K562 (cell line): ENCODE data around the gene DIPK1B. TPM values are rescaled to one million over a fixed set of nuclear protein-coding genes. Genes with fewer than 3 reads are reported as not detected.

Source experiments
- ATAC-seq: fragments of 200-7000 bp; cut with Tn5 transposase; 3 replicates; pipeline ENCODE4 v1.9.1; 2020; ENCODE audit warnings: moderate library complexity
- BruUV-seq: library from RNA; stranded (reverse); fragments of 400-500 nt; replicated peaks from 2 replicates; lab custom pipeline; 2021; lab: Mats Ljungman, UMichigan
- CTCF ChIA-PET: fragments of 300-600 bp; formaldehyde crosslinking; extraction: SDS; loops from one replicate; lab custom pipeline; 2021; ENCODE audit warnings: low intra/inter-chr PET ratio; lab: Yijun Ruan, JAX
- POLR2A ChIA-PET: fragments of 300-600, 350-650 bp; sonication (Branson Sonifier 250); formaldehyde crosslinking; extraction: SDS; loops from one replicate; lab custom pipeline; 2021; ENCODE audit warnings: antibody characterized with exemption, inconsistent platforms; lab: Yijun Ruan, JAX
- DNase-seq, 4 experiments: peaks; one replicate each; pipeline versions ENCODE4 v3.0.0 to v3.0.0-alpha.2; 2011 to 2018; ENCODE audit warnings: low spot score in 3 of 4, mixed read lengths in 3 of 4; ENCODE audit errors: extremely low read depth in 1 of 4
- FAIRE-seq: peaks from 2 replicates; lab custom pipeline; 2011; peaks lifted over from hg19 to GRCh38; lab: Jason Lieb, UNC
- H2AFZ ChIP-seq: 2 replicates; pipeline ENCODE4 v1.6.0; 2011; ENCODE audit warnings: low read depth, low read length, control low read depth, inconsistent platforms
- H3K27ac ChIP-seq: fragments of 200-600 bp; 3 replicates; pipeline ENCODE4 v1.8.0; 2011; ENCODE audit warnings: low read depth, mild to moderate bottlenecking, control low read depth, inconsistent platforms, low read length, moderate library complexity, mixed read lengths; ENCODE audit errors: extremely low read depth
- H3K27me3 ChIP-seq, 2 experiments: fragments of 300-600 bp in 1 of 2; 2 replicates in 1 of 2; 3 replicates in 1 of 2; pipeline versions ENCODE4 v1.6.0 to v1.8.0; 2011; ENCODE audit warnings: inconsistent platforms in 2 of 2, low read length in 2 of 2, mild to moderate bottlenecking in 1 of 2, mixed read lengths in 1 of 2, moderate library complexity in 1 of 2; ENCODE audit not compliant: control insufficient read depth in 2 of 2, insufficient read depth in 2 of 2
- H3K36me3 ChIP-seq: fragments of 300-600 bp; 3 replicates; pipeline ENCODE4 v1.8.0; 2011; ENCODE audit warnings: mild to moderate bottlenecking, low read length, inconsistent platforms; ENCODE audit not compliant: control insufficient read depth, insufficient read depth
- H3K4me1 ChIP-seq, 2 experiments: fragments of 200-600 bp in 1 of 2; replicated peaks in 1 of 2; 2 replicates in 1 of 2; 3 replicates in 1 of 2; pipeline versions ENCODE4 v1.5.1 to v1.8.0; 2011; ENCODE audit warnings: inconsistent platforms in 2 of 2, low read length in 2 of 2, mild to moderate bottlenecking in 1 of 2, mixed read lengths in 1 of 2, moderate library complexity in 1 of 2; ENCODE audit not compliant: control insufficient read depth in 2 of 2, insufficient read depth in 2 of 2
- H3K4me2 ChIP-seq: 2 replicates; pipeline ENCODE4 v1.6.1; 2011; ENCODE audit warnings: low read length, control low read depth, inconsistent platforms, mixed read lengths; ENCODE audit not compliant: insufficient read depth
- H3K4me3 ChIP-seq: fragments of 200-600 bp; sonication (generic), shearing (Covaris generic); 2 replicates; pipeline ENCODE4 v1.5.1; 2016; ENCODE audit warnings: control low read depth, inconsistent platforms
- H3K79me2 ChIP-seq: fragments of 200-600 bp; 3 replicates; pipeline ENCODE4 v1.8.0; 2011; ENCODE audit warnings: low read length, inconsistent platforms; ENCODE audit not compliant: control insufficient read depth, insufficient read depth
- H3K9ac ChIP-seq, 2 experiments: 2 replicates each; pipeline versions ENCODE4 v1.6.0 to v1.6.1; 2011; ENCODE audit warnings: low read depth in 2 of 2, low read length in 2 of 2, control low read depth in 1 of 2, inconsistent platforms in 1 of 2, mild to moderate bottlenecking in 1 of 2, mixed read lengths in 1 of 2; ENCODE audit not compliant: insufficient read depth in 1 of 2
- H3K9me1 ChIP-seq: one replicate; pipeline ENCODE4 v1.6.0; 2011; ENCODE audit warnings: inconsistent platforms, mild to moderate bottlenecking, low read length, moderate library complexity; ENCODE audit not compliant: control insufficient read depth, insufficient read depth
- H3K9me3 ChIP-seq: replicated peaks from 2 replicates; pipeline ENCODE4 v1.5.1; 2011; ENCODE audit warnings: low read depth, low read length, inconsistent platforms; ENCODE audit not compliant: control insufficient read depth, insufficient read depth
- H4K20me1 ChIP-seq: replicated peaks from 2 replicates; pipeline ENCODE4 v1.6.1; 2011; ENCODE audit warnings: low read length, inconsistent platforms, mixed read lengths; ENCODE audit not compliant: control insufficient read depth, insufficient read depth
- BRD9 ChIP-seq: fragments of 450-650 bp; IDR thresholded peaks from 2 replicates; pipeline ENCODE4 v1.6.1; 2018; ENCODE audit warnings: low read depth; ENCODE audit not compliant: partially characterized antibody
- CREB1 ChIP-seq, 2 experiments: sonication (generic) in 1 of 2; formaldehyde crosslinking in 1 of 2; IDR thresholded peaks; 2 replicates each; pipeline versions ENCODE4 v1.6.1 to v1.8.0; 2012 to 2022; ENCODE audit warnings: inconsistent platforms in 1 of 2, mild to moderate bottlenecking in 1 of 2, missing genetic modification reagents in 1 of 2, moderate library complexity in 1 of 2
- ETV5 ChIP-seq: sonication (generic); formaldehyde crosslinking; IDR thresholded peaks from 2 replicates; pipeline ENCODE4 v1.4.0; 2020; ENCODE audit warnings: low read depth, mild to moderate bottlenecking, missing genetic modification reagents
- HNRNPH1 ChIP-seq: fragments of 200-400 bp; formaldehyde crosslinking; optimal IDR thresholded peaks from 2 replicates; pipeline ENCODE3; 2017; ENCODE audit warnings: low read depth, mild to moderate bottlenecking, low read length, moderate library complexity
- KLF1 ChIP-seq: fragments of 450-650 bp; IDR thresholded peaks from 2 replicates; pipeline ENCODE4 v1.6.1; 2016; ENCODE audit warnings: missing genetic modification characterization, missing compliant biosample characterization
- KLF13 ChIP-seq: fragments of 450-650 bp; IDR thresholded peaks from 2 replicates; pipeline ENCODE4 v1.6.1; 2016; ENCODE audit warnings: missing genetic modification characterization, low read depth, mild to moderate bottlenecking, missing compliant biosample characterization, moderate library complexity, borderline replicate concordance
- MTA2 ChIP-seq: fragments of 450-650 bp; IDR thresholded peaks from 2 replicates; pipeline ENCODE4 v1.6.1; 2016; ENCODE audit warnings: low read depth
- POLR2A ChIP-seq: fragments of 450-650 bp; conservative IDR thresholded peaks from 2 replicates; pipeline ENCODE4 v1.6.1; 2016
- POLR2G ChIP-seq: fragments of 200-400 bp; formaldehyde crosslinking; IDR thresholded peaks from 2 replicates; pipeline ENCODE4 v1.6.1; 2017; ENCODE audit warnings: low read depth, mild to moderate bottlenecking, antibody characterized with exemption, low read length, moderate library complexity
- PPARD ChIP-seq: fragments of 250-450 bp; sonication (Bioruptor Pico); IDR thresholded peaks from 2 replicates; pipeline ENCODE4 v1.8.0; 2022; ENCODE audit warnings: inconsistent platforms, mild to moderate bottlenecking, moderate library complexity
- PTBP1 ChIP-seq: fragments of 200-400 bp; formaldehyde crosslinking; IDR thresholded peaks from 2 replicates; pipeline ENCODE4 v1.6.1; 2017; ENCODE audit warnings: low read depth, low read length
- RBM39 ChIP-seq: fragments of 200-400 bp; formaldehyde crosslinking; optimal IDR thresholded peaks from 2 replicates; pipeline ENCODE3; 2018; ENCODE audit warnings: low read depth, low read length
- SMARCE1 ChIP-seq: fragments of 450-650 bp; IDR thresholded peaks from 2 replicates; pipeline ENCODE4 v1.7.1; 2016; ENCODE audit warnings: mild to moderate bottlenecking
- TAF1 ChIP-seq: IDR thresholded peaks from 2 replicates; pipeline ENCODE4 v1.6.1; 2011; ENCODE audit warnings: mild to moderate bottlenecking, low read length, moderate library complexity; ENCODE audit not compliant: insufficient read depth, control insufficient read depth, severe bottlenecking; ENCODE audit errors: extremely low read depth
- TAL1 ChIP-seq: fragments of 450-650 bp; IDR thresholded peaks from 2 replicates; pipeline ENCODE4 v1.6.1; 2016; ENCODE audit warnings: mild to moderate bottlenecking
- ZNF197 ChIP-seq: fragments of 200-800 bp; sonication (Bioruptor generic); IDR thresholded peaks from 2 replicates; pipeline ENCODE4 v1.6.1; 2016; ENCODE audit warnings: low read depth, missing genetic modification characterization, missing compliant biosample characterization
- ZNF57 ChIP-seq: fragments of 450-650 bp; formaldehyde crosslinking; IDR thresholded peaks from 2 replicates; pipeline ENCODE4 v1.4.0; 2020; ENCODE audit warnings: mild to moderate bottlenecking, moderate library complexity
- WGBS: fragments of 100-300 bp; shearing (Covaris generic); methylation state at CpG from one replicate; pipeline ENCODE4 v1.1.6; 2016; ENCODE audit warnings: low coverage, mixed read lengths; ENCODE audit not compliant: insufficient coverage; ENCODE audit errors: missing lambda C conversion rate; 5-methylcytosine and 5-hydroxymethylcytosine counted together
- in situ Hi-C: fragments of 300-500 bp; cut with MboI; formaldehyde crosslinking; loops from 4 replicates; pipeline ENCODE4 v1.15.0; 2018; ENCODE audit warnings: inconsistent platforms, mixed read lengths
- intact Hi-C: fragments of 100-400 bp; cut with micrococcal nuclease; formaldehyde crosslinking; loops from 2 replicates; pipeline ENCODE4 v1.14.2; 2022
- polyA plus RNA-seq, 8 experiments: library from polyadenylated mRNA; depleted of rRNA in 4 of 8; stranded (reverse) in 5 of 8; unstranded in 3 of 8; fragments of >200 nt; fragmentation: Nextera tagmentation in 2 of 8; fragmentation: Illumina TruSeq in 1 of 8; extraction: Ambion mirVana in 2 of 8; extraction: Trizol in 1 of 8; gene quantifications; 2 replicates each; pipeline versions ENCODE4 v1.2.1 to v1.2.3, GENCODE V29; 2011 to 2014; ENCODE audit warnings: inconsistent platforms in 1 of 8, missing spikeins in 1 of 8
- total RNA-seq, 7 experiments: library from RNA; depleted of rRNA in 6 of 7; stranded (reverse); fragments of >200 nt in 6 of 7; fragmentation: Illumina TruSeq in 2 of 7; extraction: Trizol in 2 of 7; gene quantifications; 2 replicates each; pipeline versions ENCODE4 v1.2.1 to v1.2.3, GENCODE V29; 2011 to 2021; ENCODE audit warnings: low replicate concordance in 1 of 7
- TF ChIP-seq, protein P1 (sequence below): fragments of 450-650 bp; formaldehyde crosslinking; IDR thresholded peaks from 2 replicates; pipeline ENCODE4 v1.4.0; 2020; ENCODE audit warnings: mild to moderate bottlenecking, mixed read lengths
- TF ChIP-seq, protein P2 (sequence below): sonication (generic); formaldehyde crosslinking; IDR thresholded peaks from 2 replicates; pipeline ENCODE4 v1.8.1; 2023; ENCODE audit warnings: mild to moderate bottlenecking, missing genetic modification reagents

Gene DIPK1B
- total and polyA plus RNA-seq, 9 of the 15 experiments (the other 6 are each of a cell fraction or from before 2014, with no cell fraction given): 0.08 to 22.3 (median 5.9) TPM

DNA sequence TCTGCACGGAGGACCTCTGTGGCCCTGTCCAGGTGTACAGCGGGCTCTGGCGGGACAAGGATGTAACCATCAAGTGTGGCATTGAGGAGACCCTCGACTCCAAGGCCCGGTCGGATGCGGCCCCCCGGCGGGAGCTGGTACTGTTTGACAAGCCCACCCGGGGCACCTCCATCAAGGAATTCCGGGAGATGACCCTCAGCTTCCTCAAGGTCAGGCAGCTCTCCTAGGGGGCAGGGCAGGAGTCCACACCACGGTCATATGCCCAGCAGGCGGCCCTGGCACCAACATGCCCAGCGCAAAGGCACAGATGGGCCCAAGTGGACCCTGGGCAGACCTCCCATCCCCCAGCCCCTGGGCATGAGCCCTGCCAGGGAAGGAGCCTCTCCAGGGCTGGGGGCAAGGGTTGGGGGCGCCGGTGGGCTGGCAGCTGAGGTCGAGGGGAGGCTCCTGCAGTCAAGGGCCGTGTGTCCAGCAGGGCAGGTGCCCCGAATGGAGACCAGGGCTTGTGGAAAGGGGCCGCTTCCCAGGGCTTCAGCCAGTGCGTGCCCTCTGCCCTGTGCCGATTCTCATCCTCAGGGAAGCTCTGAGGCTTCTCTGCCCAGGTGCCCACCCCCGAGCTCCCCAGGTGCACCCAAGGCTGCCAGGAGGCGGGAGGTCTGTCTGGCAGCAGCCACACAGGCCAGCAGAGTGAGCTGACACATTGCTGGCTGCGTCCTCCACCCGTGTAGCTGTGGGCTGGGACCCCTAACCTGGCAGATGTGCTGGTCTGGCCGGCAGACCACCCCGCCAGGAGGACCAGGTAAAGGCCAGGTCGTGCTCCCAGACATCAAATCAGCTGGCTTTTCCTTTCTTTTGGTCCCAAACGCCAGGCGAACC, 10.0 kb downstream of the DIPK1B start (continued):
- no peak for TF ChIP-seq PPARD (CRISPR knock-in tag)
- TF ChIP-seq KLF13 (tag): no peak
- no peak for TF ChIP-seq ZNF197 (CRISPR knock-in tag)
- no peak for TF ChIP-seq SMARCE1
- no peak for TF ChIP-seq MTA2
- no peak for TF ChIP-seq TAL1
- peak; percentile 72 for TF ChIP-seq POLR2G
- TF ChIP-seq PTBP1: peak; percentile 6; the same call in 1 of the 2 replicates
- TF ChIP-seq BRD9: no peak
- TF ChIP-seq ETV5: no peak
- TF ChIP-seq KLF1 (tag): no peak
- TF ChIP-seq HNRNPH1: no peak

DNA sequence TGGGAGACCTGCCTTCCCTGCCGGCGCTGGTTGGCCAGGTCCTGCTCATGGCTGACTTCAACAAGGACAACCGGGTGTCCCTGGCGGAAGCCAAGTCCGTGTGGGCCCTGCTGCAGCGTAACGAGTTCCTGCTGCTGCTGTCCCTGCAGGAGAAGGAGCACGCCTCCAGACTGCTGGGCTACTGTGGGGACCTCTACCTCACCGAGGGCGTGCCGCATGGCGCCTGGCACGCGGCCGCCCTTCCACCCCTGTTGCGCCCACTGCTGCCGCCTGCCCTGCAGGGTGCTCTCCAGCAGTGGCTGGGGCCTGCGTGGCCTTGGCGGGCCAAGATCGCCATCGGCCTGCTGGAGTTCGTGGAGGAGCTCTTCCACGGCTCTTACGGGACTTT, 10.6 kb downstream of the DIPK1B start:
- Histone ChIP-seq H2AFZ (no peak overlapping the region), H3K27me3 (no peaks in the 10 kb centered on the region), H3K4me3 (no peak overlapping the region), H3K4me1 (peaks cover 15 to 85% of the 10 kb centered on the region in 2 experiments; a peak in 4 of 5 replicates), H3K27ac (no peak overlapping the region), H3K4me2 (no peak overlapping the region), H3K9me3 (no peaks in the 10 kb centered on the region), H3K36me3 (peaks cover 66% of the 10 kb centered on the region), H3K79me2 (peaks cover 45% of the 10 kb centered on the region), H3K9ac (peak overlapping the region in 1 of 2 experiments; percentile 82; a peak in 2 of 4 replicates), H3K9me1 (no peaks in the 10 kb centered on the region), H4K20me1 (peaks cover 53% of the 10 kb centered on the region)
- POLR2A ChIA-PET: interaction anchor here (0.6 to 1.7 kb wide), 8 partner anchors 8 to 76 kb away, joined by 3 to 9 read pairs (median 4); partner anchors contain the start of gene DIPK1B
- intact Hi-C loops (no loop called here), in situ Hi-C loops (no loop called here)
- no TSS peak for BruUV-seq
- 77% methylated on average over 24 of the region's 24 CpGs for WGBS
- ATAC-seq (no peak; the same call in 2 of the 3 replicates), FAIRE-seq (no peak), DNase-seq (no peak)
- CTCF ChIA-PET: no interaction called here
- TF ChIP-seq, protein P1, sequence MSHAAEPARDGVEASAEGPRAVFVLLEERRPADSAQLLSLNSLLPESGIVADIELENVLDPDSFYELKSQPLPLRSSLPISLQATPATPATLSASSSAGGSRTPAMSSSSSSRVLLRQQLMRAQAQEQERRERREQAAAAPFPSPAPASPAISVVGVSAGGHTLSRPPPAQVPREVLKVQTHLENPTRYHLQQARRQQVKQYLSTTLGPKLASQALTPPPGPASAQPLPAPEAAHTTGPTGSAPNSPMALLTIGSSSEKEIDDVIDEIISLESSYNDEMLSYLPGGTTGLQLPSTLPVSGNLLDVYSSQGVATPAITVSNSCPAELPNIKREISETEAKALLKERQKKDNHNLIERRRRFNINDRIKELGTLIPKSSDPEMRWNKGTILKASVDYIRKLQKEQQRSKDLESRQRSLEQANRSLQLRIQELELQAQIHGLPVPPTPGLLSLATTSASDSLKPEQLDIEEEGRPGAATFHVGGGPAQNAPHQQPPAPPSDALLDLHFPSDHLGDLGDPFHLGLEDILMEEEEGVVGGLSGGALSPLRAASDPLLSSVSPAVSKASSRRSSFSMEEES (CRISPR knock-in tag): no peak
- TF ChIP-seq, protein P2, sequence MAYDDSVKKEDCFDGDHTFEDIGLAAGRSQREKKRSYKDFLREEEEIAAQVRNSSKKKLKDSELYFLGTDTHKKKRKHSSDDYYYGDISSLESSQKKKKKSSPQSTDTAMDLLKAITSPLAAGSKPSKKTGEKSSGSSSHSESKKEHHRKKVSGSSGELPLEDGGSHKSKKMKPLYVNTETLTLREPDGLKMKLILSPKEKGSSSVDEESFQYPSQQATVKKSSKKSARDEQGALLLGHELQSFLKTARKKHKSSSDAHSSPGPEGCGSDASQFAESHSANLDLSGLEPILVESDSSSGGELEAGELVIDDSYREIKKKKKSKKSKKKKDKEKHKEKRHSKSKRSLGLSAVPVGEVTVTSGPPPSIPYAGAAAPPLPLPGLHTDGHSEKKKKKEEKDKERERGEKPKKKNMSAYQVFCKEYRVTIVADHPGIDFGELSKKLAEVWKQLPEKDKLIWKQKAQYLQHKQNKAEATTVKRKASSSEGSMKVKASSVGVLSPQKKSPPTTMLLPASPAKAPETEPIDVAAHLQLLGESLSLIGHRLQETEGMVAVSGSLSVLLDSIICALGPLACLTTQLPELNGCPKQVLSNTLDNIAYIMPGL: no peak
- no peak for TF ChIP-seq ZNF57
- peak; percentile 36; the same call in 1 of the 2 replicates for TF ChIP-seq CREB1 (IDR thresholded peaks at IDR 0.05)
- no peak for TF ChIP-seq CREB1 (CRISPR knock-in tag; IDR thresholded peaks at IDR 0.05)
- peak; percentile 54 for TF ChIP-seq RBM39
- TF ChIP-seq MTA2: no peak
- peak; percentile 11 for TF ChIP-seq TAF1
- 0 out of 2 replicates have a peak, but pooled peaks have one; percentile 42 for TF ChIP-seq POLR2A
